D721Med (cell line): ENCODE data around the gene CSTPP1.
"Not testable (repeated sequence)": the region's sequence is repeated elsewhere in the genome, so short reads cannot be mapped to it uniquely, and the experiment has no call there.

Experiments
- DNase-seq: peaks from one replicate; pipeline ENCODE4 v3.0.0; 2011; ENCODE audit warnings: low spot score; ENCODE audit not compliant: insufficient read length
- FAIRE-seq: peaks from 2 replicates; lab custom pipeline; 2011; peaks lifted over from hg19 to GRCh38; lab: Jason Lieb, UNC
- TF ChIP-seq, protein P1 (sequence below): IDR thresholded peaks from 2 replicates; pipeline ENCODE4 v1.5.1; 2012; ENCODE audit warnings: mild to moderate bottlenecking, control low read depth; ENCODE audit not compliant: insufficient read depth; ENCODE audit errors: missing control alignments

CSTPP1 gene

DNA sequence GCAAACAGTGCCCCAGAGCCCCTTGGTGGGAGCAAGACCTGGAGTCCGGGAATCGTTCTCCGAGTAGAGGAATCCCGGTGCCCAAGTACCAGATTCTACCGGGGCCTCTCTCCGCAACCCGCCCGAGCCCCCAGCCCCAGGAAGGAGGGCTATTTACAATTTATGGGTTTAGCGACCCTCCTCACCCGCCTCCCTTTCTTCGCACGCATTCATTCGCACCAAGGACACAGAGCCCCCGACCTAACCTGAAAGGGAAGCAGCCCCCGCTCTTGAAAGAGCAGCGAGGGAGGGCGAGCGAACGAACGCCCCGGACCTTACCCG is 18.8 kb upstream of the CSTPP1 start:
- no peak for FAIRE-seq
- no peak for DNase-seq
- TF ChIP-seq, protein P1, sequence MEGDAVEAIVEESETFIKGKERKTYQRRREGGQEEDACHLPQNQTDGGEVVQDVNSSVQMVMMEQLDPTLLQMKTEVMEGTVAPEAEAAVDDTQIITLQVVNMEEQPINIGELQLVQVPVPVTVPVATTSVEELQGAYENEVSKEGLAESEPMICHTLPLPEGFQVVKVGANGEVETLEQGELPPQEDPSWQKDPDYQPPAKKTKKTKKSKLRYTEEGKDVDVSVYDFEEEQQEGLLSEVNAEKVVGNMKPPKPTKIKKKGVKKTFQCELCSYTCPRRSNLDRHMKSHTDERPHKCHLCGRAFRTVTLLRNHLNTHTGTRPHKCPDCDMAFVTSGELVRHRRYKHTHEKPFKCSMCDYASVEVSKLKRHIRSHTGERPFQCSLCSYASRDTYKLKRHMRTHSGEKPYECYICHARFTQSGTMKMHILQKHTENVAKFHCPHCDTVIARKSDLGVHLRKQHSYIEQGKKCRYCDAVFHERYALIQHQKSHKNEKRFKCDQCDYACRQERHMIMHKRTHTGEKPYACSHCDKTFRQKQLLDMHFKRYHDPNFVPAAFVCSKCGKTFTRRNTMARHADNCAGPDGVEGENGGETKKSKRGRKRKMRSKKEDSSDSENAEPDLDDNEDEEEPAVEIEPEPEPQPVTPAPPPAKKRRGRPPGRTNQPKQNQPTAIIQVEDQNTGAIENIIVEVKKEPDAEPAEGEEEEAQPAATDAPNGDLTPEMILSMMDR, result no peak

DNA sequence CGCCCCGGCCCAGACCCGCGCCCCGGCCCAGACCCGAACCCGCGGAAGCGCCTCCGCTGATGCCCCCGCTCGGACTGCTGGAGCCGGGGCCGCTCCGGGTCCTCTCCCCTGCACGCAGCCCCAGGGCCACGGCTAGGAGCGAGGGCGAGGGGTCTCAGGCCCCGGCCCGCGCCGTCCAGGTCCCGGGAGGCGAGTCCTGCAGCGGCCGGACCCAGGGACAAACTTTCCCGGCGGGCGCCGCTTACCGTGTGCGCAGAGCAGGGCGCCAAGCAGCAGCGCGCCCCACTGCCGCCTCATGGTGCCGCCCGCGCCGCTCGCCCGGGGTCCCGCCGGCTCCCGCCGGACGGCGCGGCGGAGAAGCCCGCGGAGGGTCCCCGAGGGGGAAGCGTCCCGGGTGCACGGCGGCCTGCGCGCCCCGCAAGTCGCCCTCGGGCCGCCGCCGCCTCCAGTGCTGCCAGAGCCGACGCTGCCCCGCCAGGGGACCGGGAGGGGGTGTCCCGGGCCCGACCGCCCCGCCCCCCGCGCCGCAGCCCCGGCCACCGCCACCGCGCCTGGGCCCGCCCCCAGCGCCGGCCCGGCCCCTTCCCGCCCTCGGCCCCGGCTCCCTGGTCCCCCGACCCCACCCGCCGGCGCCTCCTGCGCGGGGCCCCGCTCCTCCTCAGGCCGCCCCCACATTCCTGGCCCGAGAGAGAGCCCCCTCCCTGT is 18.3 kb upstream of the CSTPP1 start, which contains the start of gene LRP4:
Gene LRP4 (minus strand): TSS at position 468 of the 705 bp plus-strand sequence. CDS start 171 bp downstream, at position 297.
- no peak for DNase-seq
- no peak for FAIRE-seq
- TF ChIP-seq, protein P1, result no peak

DNA sequence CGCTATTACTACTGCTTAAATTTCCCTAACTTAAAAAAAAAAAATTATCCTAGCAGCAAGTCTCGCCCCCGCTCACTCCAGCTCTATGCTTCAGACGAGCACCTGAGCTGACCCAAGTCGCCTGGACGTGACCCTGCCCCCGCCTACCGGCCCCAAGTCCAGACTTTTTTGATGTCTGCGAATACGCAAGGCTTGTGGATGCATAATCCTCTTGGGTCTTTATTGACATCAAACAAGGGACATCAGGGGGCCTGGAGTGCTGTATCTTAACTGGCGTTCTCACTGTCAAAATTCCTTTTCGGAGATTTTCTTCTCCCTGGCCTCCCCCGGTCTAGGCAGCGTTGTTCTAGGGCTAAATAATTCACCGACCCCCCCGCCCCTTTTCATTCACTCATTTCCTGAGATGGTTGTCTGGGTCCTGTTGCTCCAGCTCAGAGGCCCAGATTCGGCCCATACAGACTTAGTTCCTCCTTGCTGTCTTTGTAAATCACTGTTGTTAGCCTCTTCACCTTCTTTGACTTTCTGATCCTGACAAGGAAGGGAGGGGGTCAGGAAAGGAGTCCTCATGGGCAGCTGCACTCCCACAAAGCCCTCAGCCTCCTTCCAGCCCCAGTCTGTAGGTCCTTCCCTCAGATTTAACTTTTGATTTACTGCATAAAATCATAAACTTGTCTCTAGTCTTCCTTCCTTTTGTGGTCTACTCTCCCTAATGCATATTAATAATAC is 17.6 kb upstream of the CSTPP1 start:
- FAIRE-seq, result no peak

DNA sequence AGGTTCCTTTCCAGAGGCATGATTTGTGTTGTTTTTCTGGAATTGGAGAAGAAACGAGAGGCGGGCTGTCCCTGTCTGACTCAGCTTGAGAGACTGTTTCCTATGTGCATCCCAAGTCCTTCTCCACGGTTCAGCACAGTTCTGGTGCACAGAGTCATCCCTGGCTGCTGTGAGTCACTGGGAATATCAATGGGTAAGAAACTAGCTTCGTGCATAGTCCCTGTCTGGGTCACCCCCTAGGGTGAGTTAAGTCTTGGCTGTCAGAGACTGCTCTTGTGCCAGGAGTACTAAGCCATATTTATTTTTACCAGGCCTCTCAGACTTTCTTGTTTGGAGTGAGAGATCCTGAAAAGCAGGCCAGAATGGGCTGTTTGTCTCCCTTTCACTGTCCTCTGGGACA is 15.8 kb upstream of the CSTPP1 start:
- FAIRE-seq (no peak), DNase-seq (no peak)
- TF ChIP-seq, protein P1, result no peak

More for the DNA sequence above, 17.6 kb upstream of the CSTPP1 start:
- DNase-seq, result no peak
- TF ChIP-seq, protein P1, result no peak

DNA sequence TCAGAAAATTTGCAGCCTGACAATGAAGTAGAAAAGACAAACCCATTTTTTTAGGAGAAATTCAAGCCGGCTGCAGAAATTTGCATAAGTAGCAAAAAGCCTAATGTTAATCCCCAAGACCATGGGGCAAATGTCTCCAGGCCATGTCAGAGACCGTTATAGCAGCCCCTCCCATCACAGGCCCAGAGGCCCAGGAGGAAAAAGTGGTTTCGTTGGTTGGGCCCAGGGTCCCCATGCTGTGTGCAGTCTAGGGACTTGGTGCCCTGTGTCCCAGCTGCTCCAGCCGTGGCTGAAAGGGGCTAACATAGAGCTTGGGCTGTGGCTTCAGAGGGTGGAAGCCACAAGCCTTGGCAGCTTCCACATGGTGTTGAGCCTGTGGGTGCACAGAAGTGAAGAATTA is 8.6 kb upstream of the CSTPP1 start:
- DNase-seq, FAIRE-seq: not testable (repeated sequence)

DNA sequence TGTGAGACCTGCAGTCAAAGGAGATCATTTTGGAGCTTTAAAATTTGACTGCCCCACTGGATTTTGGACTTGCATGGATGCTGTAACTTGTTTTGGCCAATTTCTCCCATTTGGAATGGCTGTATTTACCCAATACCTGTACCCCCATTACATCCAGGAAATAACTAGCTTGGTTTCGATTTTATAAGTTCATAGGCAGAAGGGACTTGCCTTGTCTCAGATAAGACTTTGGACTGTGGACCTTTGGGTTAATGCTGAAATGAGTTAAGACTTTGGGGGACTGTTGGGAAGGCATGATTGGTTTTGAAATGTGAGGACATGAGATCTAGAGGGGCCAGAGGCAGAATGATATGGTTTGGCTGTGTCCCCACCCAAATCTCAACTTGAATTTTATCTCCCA is 7.9 kb upstream of the CSTPP1 start:
- not testable (repeated sequence) for DNase-seq, FAIRE-seq

DNA sequence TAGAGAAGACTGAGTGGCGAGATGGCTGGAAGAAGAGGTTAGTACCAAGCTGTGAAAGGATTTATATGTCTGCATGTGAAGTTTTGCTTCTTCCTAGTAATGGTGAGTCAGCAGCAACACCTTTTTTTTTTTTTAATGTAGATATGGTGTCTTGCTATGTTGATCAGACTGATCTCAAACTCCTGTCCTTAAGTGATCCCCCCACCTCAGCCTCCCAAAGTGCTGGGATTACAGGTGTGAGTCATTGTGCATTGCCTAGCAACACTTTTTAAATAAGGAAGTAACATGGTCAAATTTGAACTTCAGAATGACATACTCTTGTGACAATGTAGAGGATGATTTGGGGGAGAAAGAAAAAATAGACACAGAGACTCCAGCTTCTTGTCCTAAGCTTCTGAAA is 6.5 kb upstream of the CSTPP1 start:
- FAIRE-seq (no peak), DNase-seq (no peak)
- TF ChIP-seq, protein P1, result no peak

DNA sequence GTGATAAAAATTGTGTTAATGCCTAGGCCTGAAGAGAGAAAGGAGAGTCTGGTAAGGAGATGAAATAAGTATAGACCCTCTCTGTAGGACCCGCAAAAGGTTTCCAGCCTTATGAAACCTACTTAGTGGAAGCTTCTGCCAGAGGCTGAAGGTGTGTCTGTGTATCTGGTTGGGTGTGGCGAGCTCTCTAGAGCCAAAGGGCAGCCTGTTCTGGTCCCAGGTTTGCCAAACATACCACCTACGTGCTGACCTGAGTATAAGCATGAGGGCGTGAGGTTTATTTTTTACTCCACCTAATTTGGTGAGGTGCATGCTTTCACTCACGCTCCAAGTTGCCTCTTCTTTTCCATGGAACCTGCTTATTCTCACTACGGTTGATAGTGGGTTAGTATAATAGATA is 5.6 kb downstream of the CSTPP1 start:
- no peak for DNase-seq
- no peak for FAIRE-seq
- TF ChIP-seq, protein P1, result no peak
